Hippocampal formation (tissue), 2 donors: ENCODE data around the gene ADGRB2.
A peak's percentile ranks its signal among the peaks of the same experiment; 100 is the strongest.

Experiments
- DNase-seq, 2 donors: peaks; one replicate each; lab custom pipeline; 2025; lab: John Stamatoyannopoulos, UW

Gene ADGRB2

GRCh38 chr1:31793586-31794285, 29.6 kb upstream of the ADGRB2 start:
- DNase-seq = no peak

GRCh38 chr1:31793086-31793485, 28.9 kb upstream of the ADGRB2 start:
- DNase-seq = no peak

- no peak for DNase-seq
Observed at GRCh38 chr1:31792541-31792940, 28.4 kb upstream of the ADGRB2 start.

- no peak for DNase-seq
Observed at GRCh38 chr1:31792116-31792515, 28.0 kb upstream of the ADGRB2 start.

GRCh38 chr1:31791131-31791858, 27.2 kb upstream of the ADGRB2 start:
- no peak for DNase-seq

GRCh38 chr1:31790641-31791091, 26.5 kb upstream of the ADGRB2 start:
- no peak for DNase-seq

- no peak for DNase-seq
Observed at GRCh38 chr1:31790140-31790539, 26.0 kb upstream of the ADGRB2 start.

- peak; percentile 86 to 96 for DNase-seq
Observed at GRCh38 chr1:31789259-31790065, 25.3 kb upstream of the ADGRB2 start.

- peak in 1 of 2 donors; percentile 73 for DNase-seq
Observed at GRCh38 chr1:31788825-31789256, 24.7 kb upstream of the ADGRB2 start.

GRCh38 chr1:31788138-31788824, 24.1 kb upstream of the ADGRB2 start:
- peak; percentile 91 to 92 for DNase-seq

GRCh38 chr1:31787786-31788137, 23.6 kb upstream of the ADGRB2 start:
- no peak for DNase-seq

GRCh38 chr1:31787261-31787660, 23.1 kb upstream of the ADGRB2 start:
- no peak for DNase-seq

- DNase-seq = no peak
Observed at GRCh38 chr1:31786366-31787060, 22.4 kb upstream of the ADGRB2 start.

- DNase-seq = no peak
Observed at GRCh38 chr1:31785947-31786290, 21.8 kb upstream of the ADGRB2 start.

- no peak for DNase-seq
Observed at GRCh38 chr1:31785020-31785946, 21.1 kb upstream of the ADGRB2 start.

GRCh38 chr1:31784356-31785019, 20.3 kb upstream of the ADGRB2 start:
- no peak for DNase-seq

- DNase-seq = no peak
Observed at GRCh38 chr1:31783846-31784245, 19.7 kb upstream of the ADGRB2 start.

- DNase-seq = no peak
Observed at GRCh38 chr1:31782421-31783410, 18.6 kb upstream of the ADGRB2 start.
